Upper lobe of left lung (tissue), 6 donors: ENCODE measurements around the gene RPL32. TPM values are rescaled to one million over a fixed set of nuclear protein-coding genes. Genes with fewer than 3 reads are reported as not detected.
"Not testable (repeated sequence)": the region's sequence is repeated elsewhere in the genome, so short reads cannot be mapped to it uniquely, and the experiment has no call there.

ENCODE experiments used
- ATAC-seq, 2 donors: fragments of 200-7000 bp; cut with Tn5 transposase; one replicate each; pipeline ENCODE4 v1.9.1; 2022; ENCODE audit warnings: mild to moderate bottlenecking in 2 of 2, moderate library complexity in 2 of 2; ENCODE audit not compliant: low FRiP score in 2 of 2
- DNase-seq, 2 donors: peaks; one replicate each; pipeline ENCODE4 v3.0.0-alpha.2; 2019 to 2020
- H3K27ac ChIP-seq, 4 donors: fragments of 200-600 bp; sonication (generic); one replicate each; pipeline ENCODE4 v1.5.1; 2016 to 2019
- H3K27me3 ChIP-seq, 4 donors: fragments of 200-600 bp; sonication (generic); one replicate each; pipeline ENCODE4 v1.5.1; 2017 to 2019
- H3K36me3 ChIP-seq, 4 donors: fragments of 200-600 bp; sonication (generic); one replicate each; pipeline ENCODE4 v1.5.1; 2016 to 2019
- H3K4me1 ChIP-seq, 4 donors: fragments of 200-600 bp; sonication (generic); one replicate each; pipeline ENCODE4 v1.5.1; 2018 to 2019
- H3K4me3 ChIP-seq, 4 donors: fragments of 200-600 bp; sonication (generic); one replicate each; pipeline ENCODE4 v1.5.1; 2017 to 2019; ENCODE audit warnings: mild to moderate bottlenecking in 2 of 4, moderate library complexity in 1 of 4
- H3K9me3 ChIP-seq, 4 donors: fragments of 200-600 bp; sonication (generic); one replicate each; pipeline ENCODE4 v1.5.1; 2018 to 2019
- EP300 ChIP-seq, 4 donors: sonication (generic); formaldehyde crosslinking; IDR thresholded peaks; one replicate each; pipeline ENCODE4 v1.5.1; 2017; ENCODE audit warnings: antibody characterized with exemption in 4 of 4, control low read depth in 2 of 4
- POLR2A ChIP-seq, 4 donors: fragments of 450-650 bp; IDR thresholded peaks; one replicate each; pipeline ENCODE4 v1.5.1; 2016 to 2017; ENCODE audit warnings: antibody characterized with exemption in 4 of 4, mild to moderate bottlenecking in 2 of 4
- POLR2AphosphoS5 ChIP-seq, 2 donors: sonication (generic); formaldehyde crosslinking; IDR thresholded peaks; one replicate each; pipeline ENCODE4 v1.5.1; 2017; ENCODE audit warnings: antibody characterized with exemption in 2 of 2
- WGBS, 2 donors: methylation state at CpG; one replicate each; pipeline ENCODE4 v1.1.5; 2017 to 2018; 5-methylcytosine and 5-hydroxymethylcytosine counted together
- total RNA-seq, 6 donors: library from RNA; depleted of rRNA in 4 of 6; stranded (reverse); fragments of >200 nt in 4 of 6; gene quantifications; one replicate each; pipeline versions ENCODE4 v1.1.0 to v1.2.1, GENCODE V29; 2016 to 2021
- TF ChIP-seq, protein P1 (sequence below), 6 experiments: fragments of 450-650 bp in 4 of 6; fragments of 200-600 bp in 2 of 6; sonication (generic) in 2 of 6; IDR thresholded peaks; one replicate each; pipeline ENCODE4 v1.5.1; 2016 to 2019; ENCODE audit warnings: antibody characterized with exemption in 6 of 6
- donor health status: DM: no; HTN: no; CAD: no; lungs with moderate emphysema.
- donor health status: DM: no; HTN: yes; CAD: no; lungs with severe emphysema.

Gene RPL32
- total RNA-seq, 6 donors from 2014 or later = 461 to 1,145 (median 921) TPM

GRCh38 chr3:12879191-12879815, 37.9 kb upstream of the RPL32 start:
- no peaks in the 10 kb centered on the region for H3K27me3 ChIP-seq
- H3K4me3 ChIP-seq = no peak overlapping the region
- no peak overlapping the region for H3K27ac ChIP-seq
- ATAC-seq = no peak
- DNase-seq = no peak
- TF ChIP-seq EP300 (IDR thresholded peaks at IDR 0.05) = no peak
- TF ChIP-seq POLR2AphosphoS5 (IDR thresholded peaks at IDR 0.05) = no peak
- TF ChIP-seq POLR2A (IDR thresholded peaks at IDR 0.05) = no peak
- TF ChIP-seq, protein P1, sequence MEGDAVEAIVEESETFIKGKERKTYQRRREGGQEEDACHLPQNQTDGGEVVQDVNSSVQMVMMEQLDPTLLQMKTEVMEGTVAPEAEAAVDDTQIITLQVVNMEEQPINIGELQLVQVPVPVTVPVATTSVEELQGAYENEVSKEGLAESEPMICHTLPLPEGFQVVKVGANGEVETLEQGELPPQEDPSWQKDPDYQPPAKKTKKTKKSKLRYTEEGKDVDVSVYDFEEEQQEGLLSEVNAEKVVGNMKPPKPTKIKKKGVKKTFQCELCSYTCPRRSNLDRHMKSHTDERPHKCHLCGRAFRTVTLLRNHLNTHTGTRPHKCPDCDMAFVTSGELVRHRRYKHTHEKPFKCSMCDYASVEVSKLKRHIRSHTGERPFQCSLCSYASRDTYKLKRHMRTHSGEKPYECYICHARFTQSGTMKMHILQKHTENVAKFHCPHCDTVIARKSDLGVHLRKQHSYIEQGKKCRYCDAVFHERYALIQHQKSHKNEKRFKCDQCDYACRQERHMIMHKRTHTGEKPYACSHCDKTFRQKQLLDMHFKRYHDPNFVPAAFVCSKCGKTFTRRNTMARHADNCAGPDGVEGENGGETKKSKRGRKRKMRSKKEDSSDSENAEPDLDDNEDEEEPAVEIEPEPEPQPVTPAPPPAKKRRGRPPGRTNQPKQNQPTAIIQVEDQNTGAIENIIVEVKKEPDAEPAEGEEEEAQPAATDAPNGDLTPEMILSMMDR (IDR thresholded peaks at IDR 0.05) = no peak
- H3K9me3 ChIP-seq = no peaks in the 10 kb centered on the region
- H3K36me3 ChIP-seq = no peaks in the 10 kb centered on the region
- H3K4me1 ChIP-seq = peaks cover 5 to 12% (median 9%) of the 10 kb centered on the region in 4 donors
- WGBS, 2 donors = 70 to 88% methylated on average over 2 to 4 of the region's 5 CpGs

GRCh38 chr3:12878758-12879157, 37.4 kb upstream of the RPL32 start:
- H3K4me1 ChIP-seq = peaks cover 5 to 12% (median 9%) of the 10 kb centered on the region in 4 donors
- not testable (repeated sequence) for H3K4me3 ChIP-seq, ATAC-seq, H3K27ac ChIP-seq, DNase-seq, H3K9me3 ChIP-seq, H3K27me3 ChIP-seq, H3K36me3 ChIP-seq
- WGBS, 2 donors = 58 to 62% methylated on average over 2 of the region's 2 CpGs

GRCh38 chr3:12878141-12878574, 36.8 kb upstream of the RPL32 start:
- Histone ChIP-seq H3K27ac (no peak overlapping the region), H3K27me3 (no peaks in the 10 kb centered on the region), H3K4me1 (peaks cover 5 to 12% (median 9%) of the 10 kb centered on the region in 4 donors), H3K36me3 (no peaks in the 10 kb centered on the region), H3K9me3 (no peaks in the 10 kb centered on the region), H3K4me3 (no peak overlapping the region)
- TF ChIP-seq POLR2AphosphoS5 (IDR thresholded peaks at IDR 0.05) = no peak
- TF ChIP-seq EP300 (IDR thresholded peaks at IDR 0.05) = no peak
- WGBS, 2 donors = 87 to 92% methylated on average over 2 of the region's 2 CpGs
- ATAC-seq (no peak), DNase-seq (no peak)

DNA sequence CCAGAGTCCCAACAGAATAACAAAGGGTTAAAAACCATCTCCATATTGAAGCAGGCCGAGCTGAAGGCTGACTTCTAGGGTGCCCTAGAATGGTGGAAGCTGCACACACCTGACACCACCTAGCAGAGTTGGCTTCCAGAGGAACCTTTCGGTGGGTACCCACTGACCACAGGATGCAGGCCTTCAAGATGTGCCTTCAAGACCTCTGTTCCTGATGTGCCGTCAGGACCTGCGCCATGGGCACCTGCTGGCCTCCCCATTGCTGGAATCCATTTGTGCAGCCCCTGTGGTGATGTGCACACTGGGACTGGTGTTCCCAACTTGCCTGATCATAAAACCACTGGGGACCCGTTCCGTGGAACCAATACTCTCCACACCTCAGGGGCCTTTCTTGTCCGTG, 35.7 kb upstream of the RPL32 start:
- Histone ChIP-seq H3K36me3 (no peaks in the 10 kb centered on the region), H3K27ac (no peak overlapping the region), H3K9me3 (no peaks in the 10 kb centered on the region), H3K4me3 (no peak overlapping the region), H3K4me1 (peaks cover 5 to 12% (median 9%) of the 10 kb centered on the region in 4 donors), H3K27me3 (no peaks in the 10 kb centered on the region)
- no peak for DNase-seq
- TF ChIP-seq, protein P1 (IDR thresholded peaks at IDR 0.05) = no peak
- TF ChIP-seq POLR2AphosphoS5 (IDR thresholded peaks at IDR 0.05) (no peak), POLR2A (IDR thresholded peaks at IDR 0.05) (no peak), EP300 (IDR thresholded peaks at IDR 0.05) (no peak)
- ATAC-seq = no peak
- 92 to 95% methylated on average over 5 to 7 of the region's 7 CpGs for WGBS, 2 donors

DNA sequence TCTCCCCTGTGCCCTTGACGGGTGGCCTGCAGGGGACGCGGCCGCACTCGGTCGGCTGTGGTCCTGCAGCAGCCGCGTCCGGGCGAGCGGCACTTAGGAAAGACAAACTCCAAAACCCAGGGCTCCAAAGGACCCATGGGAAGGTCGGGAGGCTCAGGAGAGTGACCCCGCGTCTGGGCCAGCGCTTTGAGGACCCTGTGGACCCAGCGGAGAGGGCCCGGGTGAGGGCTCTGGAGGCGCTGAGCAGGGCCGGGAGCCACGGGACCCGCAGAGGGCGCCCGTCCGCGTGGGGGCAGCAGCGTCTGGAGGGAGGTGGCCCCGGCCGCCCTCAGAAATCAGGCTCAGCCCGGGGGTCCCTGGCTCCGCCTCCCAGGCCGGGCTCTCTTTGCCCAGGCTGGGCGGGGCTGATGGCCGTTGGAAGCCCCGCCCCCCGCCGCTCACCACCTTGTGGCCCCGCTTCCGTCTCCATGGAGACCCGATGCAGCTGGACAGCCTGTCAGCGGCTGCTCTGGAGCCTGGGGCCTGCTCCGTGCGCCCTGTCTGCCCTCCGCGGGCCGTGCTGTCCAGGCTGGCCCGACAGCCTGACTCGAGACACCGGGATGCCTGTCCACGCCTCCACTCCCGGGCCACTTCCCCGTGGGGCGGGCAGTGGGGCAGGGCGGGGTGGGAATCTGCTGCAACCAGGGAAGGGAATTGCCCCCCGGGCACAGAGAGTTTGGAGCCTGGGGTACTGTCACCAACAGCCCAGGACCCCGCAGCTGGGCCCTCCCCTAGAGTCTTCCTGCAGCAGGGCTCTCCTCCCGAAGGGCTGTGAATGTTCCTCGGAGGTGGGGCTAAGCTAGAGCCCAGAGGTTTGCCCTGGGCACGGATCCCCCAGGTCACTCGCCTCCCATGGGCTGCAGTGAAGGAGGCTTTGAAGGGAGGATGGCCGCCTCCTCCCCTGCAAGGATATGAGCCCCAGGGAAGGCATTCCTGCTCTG, 34.8 kb upstream of the RPL32 start:
- ATAC-seq (peak; percentile 52 to 68), DNase-seq (peak; percentile 42 to 86)
- TF ChIP-seq, protein P1 (IDR thresholded peaks at IDR 0.05) = peak in 1 of 6 experiments; percentile 23
- TF ChIP-seq POLR2A (IDR thresholded peaks at IDR 0.05) = no peak
- peaks cover 5 to 12% (median 9%) of the 10 kb centered on the region in 4 donors for H3K4me1 ChIP-seq
- no peaks in the 10 kb centered on the region for H3K9me3 ChIP-seq
- WGBS, 2 donors = 40% methylated on average over 36 of the region's 60 CpGs; no CpG with 5 or more reads in 1 of the 2 donors
- H3K4me3 ChIP-seq = peak overlapping the region in 3 of 4 donors; percentile 17 to 33 (median 32)
- no peaks in the 10 kb centered on the region for H3K27me3 ChIP-seq
- no peaks in the 10 kb centered on the region for H3K36me3 ChIP-seq
- H3K27ac ChIP-seq = no peak overlapping the region
